Fibroblast of pulmonary artery (primary cell): ENCODE measurements around the gene PTPRC.
A peak's percentile ranks its signal among the peaks of the same experiment; 100 is the strongest.

Experiments used
- DNase-seq: peaks from one replicate; pipeline ENCODE4 v3.0.0-alpha.2; 2010; ENCODE audit warnings: low read depth
- H3K4me3 ChIP-seq: replicated peaks from 2 replicates; pipeline ENCODE4 v1.5.1; 2011; ENCODE audit warnings: low read depth, mild to moderate bottlenecking, control low read depth, low read length, moderate library complexity
- TF ChIP-seq, protein P1 (sequence below): IDR thresholded peaks from 2 replicates; pipeline ENCODE4 v1.5.1; 2011; ENCODE audit warnings: mild to moderate bottlenecking, control low read depth, low read length, inconsistent platforms; ENCODE audit errors: missing control alignments

PTPRC gene

DNA sequence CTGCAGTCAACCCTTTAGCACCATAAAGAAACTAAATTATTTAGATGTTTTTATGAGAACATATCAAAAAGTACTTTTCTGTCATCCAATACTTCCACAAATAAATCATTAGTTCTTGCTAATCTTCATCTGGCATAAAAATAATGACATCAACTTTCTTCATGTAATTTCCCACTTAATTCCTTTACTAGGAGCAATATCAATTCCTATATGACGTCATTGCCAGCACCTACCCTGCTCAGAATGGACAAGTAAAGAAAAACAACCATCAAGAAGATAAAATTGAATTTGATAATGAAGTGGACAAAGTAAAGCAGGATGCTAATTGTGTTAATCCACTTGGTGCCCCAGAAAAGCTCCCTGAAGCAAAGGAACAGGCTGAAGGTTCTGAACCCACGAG, 116.9 kb downstream of the PTPRC start:
- TF ChIP-seq, protein P1, sequence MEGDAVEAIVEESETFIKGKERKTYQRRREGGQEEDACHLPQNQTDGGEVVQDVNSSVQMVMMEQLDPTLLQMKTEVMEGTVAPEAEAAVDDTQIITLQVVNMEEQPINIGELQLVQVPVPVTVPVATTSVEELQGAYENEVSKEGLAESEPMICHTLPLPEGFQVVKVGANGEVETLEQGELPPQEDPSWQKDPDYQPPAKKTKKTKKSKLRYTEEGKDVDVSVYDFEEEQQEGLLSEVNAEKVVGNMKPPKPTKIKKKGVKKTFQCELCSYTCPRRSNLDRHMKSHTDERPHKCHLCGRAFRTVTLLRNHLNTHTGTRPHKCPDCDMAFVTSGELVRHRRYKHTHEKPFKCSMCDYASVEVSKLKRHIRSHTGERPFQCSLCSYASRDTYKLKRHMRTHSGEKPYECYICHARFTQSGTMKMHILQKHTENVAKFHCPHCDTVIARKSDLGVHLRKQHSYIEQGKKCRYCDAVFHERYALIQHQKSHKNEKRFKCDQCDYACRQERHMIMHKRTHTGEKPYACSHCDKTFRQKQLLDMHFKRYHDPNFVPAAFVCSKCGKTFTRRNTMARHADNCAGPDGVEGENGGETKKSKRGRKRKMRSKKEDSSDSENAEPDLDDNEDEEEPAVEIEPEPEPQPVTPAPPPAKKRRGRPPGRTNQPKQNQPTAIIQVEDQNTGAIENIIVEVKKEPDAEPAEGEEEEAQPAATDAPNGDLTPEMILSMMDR: no peak

GRCh38 chr1:198756470-198756869, 117.6 kb downstream of the PTPRC start:
- no peak overlapping the region for H3K4me3 ChIP-seq
- peak; percentile 62 for DNase-seq
- TF ChIP-seq, protein P1: peak; percentile 19

More for the DNA sequence above, 116.9 kb downstream of the PTPRC start:
- no peak overlapping the region for H3K4me3 ChIP-seq
- no peak for DNase-seq

DNA sequence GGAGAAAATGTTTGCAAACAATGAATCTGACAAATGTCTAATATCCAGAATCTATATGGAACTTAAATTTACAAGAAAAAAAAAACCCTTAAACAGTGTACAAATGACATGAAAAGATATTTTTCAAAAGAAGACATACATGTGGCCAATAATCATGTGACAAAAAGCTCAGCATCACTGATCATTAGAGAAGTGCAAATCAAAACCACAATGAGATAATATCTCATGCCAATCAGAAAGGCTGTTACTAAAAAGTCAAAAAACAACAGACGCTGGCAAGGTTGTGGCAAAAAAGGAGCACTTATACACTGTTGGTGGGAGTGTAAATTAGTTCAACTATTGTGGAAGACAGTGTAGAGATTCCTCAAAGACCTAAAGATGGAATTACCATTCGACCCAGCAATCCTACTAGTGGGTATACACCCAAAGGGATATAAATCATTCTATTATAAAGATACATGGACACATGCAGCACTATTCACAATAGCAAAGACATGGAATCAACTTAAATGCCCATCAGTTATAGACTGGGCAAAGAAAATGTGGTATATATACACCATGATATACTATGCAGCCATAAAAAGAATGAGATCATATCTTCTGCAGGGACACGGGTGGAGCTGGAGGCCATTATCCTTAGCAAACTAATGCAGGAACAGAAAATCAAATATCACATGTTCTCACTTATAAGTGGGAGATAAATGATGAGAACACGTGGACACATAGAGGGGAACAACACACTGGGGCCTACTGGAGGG, 123.2 kb downstream of the PTPRC start:
- DNase-seq: no peak
- no peak overlapping the region for H3K4me3 ChIP-seq
- TF ChIP-seq, protein P1: no peak

DNA sequence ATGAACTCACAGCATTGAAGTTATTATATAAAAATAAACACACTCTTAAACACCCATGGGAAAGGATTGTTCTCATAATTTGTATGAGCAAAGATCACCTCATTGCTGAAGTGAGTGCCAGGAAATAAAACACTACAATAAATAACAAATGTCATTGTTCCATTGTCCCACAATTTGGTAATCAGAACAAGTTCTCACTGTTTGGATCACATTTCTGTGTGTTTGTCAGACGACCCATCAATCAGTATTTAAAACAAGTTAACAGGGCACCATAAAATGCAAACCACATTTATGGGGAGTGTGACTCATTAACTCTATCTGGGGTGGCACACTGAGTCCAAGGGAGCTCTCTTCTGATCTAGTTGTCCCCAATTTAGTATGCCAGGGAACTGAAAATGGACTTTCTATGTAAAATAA, 124.5 kb downstream of the PTPRC start:
- TF ChIP-seq, protein P1: no peak
- peak; percentile 18 for DNase-seq
- H3K4me3 ChIP-seq: no peak overlapping the region

DNA sequence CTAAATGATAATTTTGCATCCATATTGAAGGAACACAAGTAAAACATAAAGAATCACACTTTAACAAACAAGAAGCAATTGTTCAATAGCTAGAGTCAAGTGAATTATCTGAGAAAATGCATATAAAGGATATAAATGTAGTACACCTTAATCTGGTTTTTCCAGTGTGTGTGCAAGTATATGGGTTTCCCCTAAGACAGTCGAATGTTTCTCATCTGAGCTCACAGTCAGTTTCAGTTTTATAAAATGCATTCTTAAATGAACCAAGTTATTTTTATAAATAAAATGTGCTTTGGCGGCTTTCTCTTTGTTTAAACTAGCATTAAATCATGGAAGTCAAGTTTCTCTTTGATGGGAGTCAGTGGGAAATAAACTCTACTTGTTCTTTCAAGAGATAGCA, 125.9 kb downstream of the PTPRC start:
- H3K4me3 ChIP-seq: no peak overlapping the region
- no peak for DNase-seq
- TF ChIP-seq, protein P1: no peak

DNA sequence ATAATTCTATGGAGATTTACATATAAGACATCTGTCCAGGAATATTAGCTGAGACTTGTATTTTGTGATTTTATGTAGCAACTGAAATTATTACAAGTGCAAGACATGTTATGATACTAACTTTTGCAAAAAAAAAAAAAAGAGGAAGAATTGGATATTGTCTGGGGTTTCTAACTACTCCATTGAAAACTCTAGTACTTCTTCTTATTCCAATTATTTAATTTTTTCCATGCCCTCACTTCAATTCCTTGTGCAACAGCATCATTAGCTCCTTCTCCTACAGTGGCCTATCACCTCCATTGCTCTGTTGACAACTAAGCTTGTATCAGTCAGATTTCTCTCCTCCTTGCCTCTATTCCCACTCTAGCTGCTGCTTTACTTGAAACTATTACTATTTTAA, 126.6 kb downstream of the PTPRC start:
- no peak overlapping the region for H3K4me3 ChIP-seq
- TF ChIP-seq, protein P1: no peak
- DNase-seq: no peak

- TF ChIP-seq, protein P1: peak; percentile 68
- DNase-seq: peak; percentile 81
- no peak overlapping the region for H3K4me3 ChIP-seq
These were observed 132.8 kb downstream of the PTPRC start for GRCh38 chr1:198771563-198772153.
